Esophagus muscularis mucosa (tissue), 4 donors: ENCODE measurements around the gene SPESP1. TPM values are rescaled to one million over a fixed set of nuclear protein-coding genes. Genes with fewer than 3 reads are reported as not detected.

Source experiments
- DNase-seq: peaks from one replicate; pipeline ENCODE4 v3.0.0-alpha.2; 2017; ENCODE audit errors: extremely low spot score
- H3K27ac ChIP-seq, 4 donors: fragments of 200-600 bp; sonication (generic); replicated peaks in 1 of 4; 1 replicate in 3 of 4; 2 replicates in 1 of 4; pipeline ENCODE4 v1.5.1; 2016 to 2019; ENCODE audit warnings: mild to moderate bottlenecking in 1 of 4
- H3K27me3 ChIP-seq, 4 donors: fragments of 200-600 bp; sonication (generic); one replicate each; pipeline versions ENCODE4 v1.5.1 to v1.6.0; 2016 to 2019
- H3K36me3 ChIP-seq, 4 donors: fragments of 200-600 bp; sonication (generic); one replicate each; pipeline ENCODE4 v1.5.1; 2016 to 2019
- H3K4me1 ChIP-seq, 4 donors: fragments of 200-600 bp; sonication (generic); one replicate each; pipeline ENCODE4 v1.5.1; 2016 to 2019
- H3K4me3 ChIP-seq, 4 donors: fragments of 200-600 bp; sonication (generic); 1 replicate in 2 of 4; 2 replicates in 2 of 4; pipeline ENCODE4 v1.5.1; 2016 to 2019; ENCODE audit warnings: mild to moderate bottlenecking in 4 of 4, moderate library complexity in 1 of 4
- H3K9me3 ChIP-seq, 4 donors: fragments of 200-600 bp; sonication (generic); 1 replicate in 3 of 4; 2 replicates in 1 of 4; pipeline ENCODE4 v1.5.1; 2016 to 2019
- EP300 ChIP-seq: sonication (generic); formaldehyde crosslinking; IDR thresholded peaks from one replicate; pipeline ENCODE4 v1.6.1; 2017; ENCODE audit warnings: antibody characterized with exemption
- POLR2A ChIP-seq: fragments of 450-650 bp; IDR thresholded peaks from one replicate; pipeline ENCODE4 v1.6.1; 2017; ENCODE audit warnings: antibody characterized with exemption, moderate library complexity, mild to moderate bottlenecking, low read depth
- POLR2AphosphoS5 ChIP-seq, 2 donors: sonication (generic); formaldehyde crosslinking; IDR thresholded peaks; one replicate each; pipeline ENCODE4 v1.6.1; 2017; ENCODE audit warnings: antibody characterized with exemption in 2 of 2
- WGBS: methylation state at CpG from one replicate; pipeline ENCODE4 v1.1.5; 2018; 5-methylcytosine and 5-hydroxymethylcytosine counted together
- intact Hi-C: fragments of 100-400 bp; cut with DNase I; formaldehyde crosslinking; loops from one replicate; pipeline ENCODE4 v1.15.1; 2023
- total RNA-seq, 4 donors: library from RNA; depleted of rRNA; stranded (reverse); fragments of >200 nt; gene quantifications; one replicate each; pipeline versions ENCODE4 v1.1.0 to v1.2.1, GENCODE V29; 2016
- TF ChIP-seq, protein P1 (sequence below), 3 experiments: fragments of 200-600 bp in 2 of 3; fragments of 450-650 bp in 1 of 3; sonication (generic) in 2 of 3; IDR thresholded peaks; one replicate each; pipeline ENCODE4 v1.5.1; 2017 to 2019; ENCODE audit warnings: antibody characterized with exemption in 3 of 3, mild to moderate bottlenecking in 2 of 3, moderate library complexity in 1 of 3

SPESP1 gene
- total RNA-seq, 4 donors from 2014 or later, result 3.1 to 5.8 (median 3.9) TPM

DNA sequence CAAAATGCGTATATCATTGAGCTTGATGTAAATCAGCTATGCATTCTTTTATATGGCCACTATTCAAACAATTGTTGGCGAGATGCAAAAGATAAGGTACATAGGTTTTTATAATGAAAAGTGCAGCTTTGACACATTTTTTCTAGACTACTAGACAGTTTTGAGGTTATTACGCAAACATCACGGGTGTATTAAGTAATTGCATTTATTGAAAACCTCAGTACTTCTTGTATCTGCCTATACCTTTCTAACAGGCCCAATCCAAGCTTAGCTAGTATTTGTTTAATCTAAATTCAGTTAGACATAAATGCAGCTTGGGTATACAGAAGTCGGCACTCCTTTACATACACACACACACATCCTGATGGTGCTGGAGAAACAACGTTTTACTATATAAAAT, 2.7 kb downstream of the SPESP1 start:
- 87% methylated on average over 6 of the region's 6 CpGs for WGBS
- Histone ChIP-seq H3K27ac (no peak overlapping the region), H3K4me1 (peaks cover 0 to 3% (median 0%) of the 10 kb centered on the region in 4 donors), H3K9me3 (no peaks in the 10 kb centered on the region), H3K27me3 (peaks cover 0 to 35% (median 0%) of the 10 kb centered on the region in 4 donors), H3K4me3 (no peak overlapping the region), H3K36me3 (no peaks in the 10 kb centered on the region)
- DNase-seq, result no peak
- intact Hi-C loops, result no loop called here
- TF ChIP-seq, protein P1, sequence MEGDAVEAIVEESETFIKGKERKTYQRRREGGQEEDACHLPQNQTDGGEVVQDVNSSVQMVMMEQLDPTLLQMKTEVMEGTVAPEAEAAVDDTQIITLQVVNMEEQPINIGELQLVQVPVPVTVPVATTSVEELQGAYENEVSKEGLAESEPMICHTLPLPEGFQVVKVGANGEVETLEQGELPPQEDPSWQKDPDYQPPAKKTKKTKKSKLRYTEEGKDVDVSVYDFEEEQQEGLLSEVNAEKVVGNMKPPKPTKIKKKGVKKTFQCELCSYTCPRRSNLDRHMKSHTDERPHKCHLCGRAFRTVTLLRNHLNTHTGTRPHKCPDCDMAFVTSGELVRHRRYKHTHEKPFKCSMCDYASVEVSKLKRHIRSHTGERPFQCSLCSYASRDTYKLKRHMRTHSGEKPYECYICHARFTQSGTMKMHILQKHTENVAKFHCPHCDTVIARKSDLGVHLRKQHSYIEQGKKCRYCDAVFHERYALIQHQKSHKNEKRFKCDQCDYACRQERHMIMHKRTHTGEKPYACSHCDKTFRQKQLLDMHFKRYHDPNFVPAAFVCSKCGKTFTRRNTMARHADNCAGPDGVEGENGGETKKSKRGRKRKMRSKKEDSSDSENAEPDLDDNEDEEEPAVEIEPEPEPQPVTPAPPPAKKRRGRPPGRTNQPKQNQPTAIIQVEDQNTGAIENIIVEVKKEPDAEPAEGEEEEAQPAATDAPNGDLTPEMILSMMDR (IDR thresholded peaks at IDR 0.05), result no peak
- TF ChIP-seq EP300, result no peak

DNA sequence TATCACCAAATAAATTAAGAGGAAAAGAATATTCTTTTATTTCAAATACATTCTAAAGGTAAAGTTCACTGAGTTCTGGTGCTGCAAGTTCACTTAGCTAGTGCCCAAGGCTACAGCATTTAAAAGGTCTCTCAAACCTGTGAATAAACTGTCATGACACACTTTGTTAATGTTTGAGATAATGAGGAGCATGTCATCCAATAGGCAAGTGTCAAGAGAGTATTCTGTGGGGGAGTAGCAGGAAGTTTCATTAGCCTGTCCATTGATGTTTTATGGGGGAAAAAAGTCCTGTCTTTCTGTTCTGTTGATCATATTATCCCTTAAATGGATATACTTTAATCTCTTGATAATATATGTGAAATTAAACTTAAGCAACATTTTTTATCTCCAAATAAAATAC, 4.0 kb downstream of the SPESP1 start:
- no peaks in the 10 kb centered on the region for H3K9me3 ChIP-seq
- H3K36me3 ChIP-seq, result no peaks in the 10 kb centered on the region
- peaks cover 0 to 3% (median 0%) of the 10 kb centered on the region in 4 donors for H3K4me1 ChIP-seq
- TF ChIP-seq, protein P1 (IDR thresholded peaks at IDR 0.05), result no peak
- TF ChIP-seq EP300, result no peak
- TF ChIP-seq POLR2A, result no peak
- TF ChIP-seq POLR2AphosphoS5 (IDR thresholded peaks at IDR 0.05), result no peak
- no peak overlapping the region for H3K27ac ChIP-seq
- no peak for DNase-seq
- peaks cover 0 to 26% (median 0%) of the 10 kb centered on the region in 4 donors for H3K27me3 ChIP-seq
- no peak overlapping the region for H3K4me3 ChIP-seq
- intact Hi-C loops, result no loop called here

DNA sequence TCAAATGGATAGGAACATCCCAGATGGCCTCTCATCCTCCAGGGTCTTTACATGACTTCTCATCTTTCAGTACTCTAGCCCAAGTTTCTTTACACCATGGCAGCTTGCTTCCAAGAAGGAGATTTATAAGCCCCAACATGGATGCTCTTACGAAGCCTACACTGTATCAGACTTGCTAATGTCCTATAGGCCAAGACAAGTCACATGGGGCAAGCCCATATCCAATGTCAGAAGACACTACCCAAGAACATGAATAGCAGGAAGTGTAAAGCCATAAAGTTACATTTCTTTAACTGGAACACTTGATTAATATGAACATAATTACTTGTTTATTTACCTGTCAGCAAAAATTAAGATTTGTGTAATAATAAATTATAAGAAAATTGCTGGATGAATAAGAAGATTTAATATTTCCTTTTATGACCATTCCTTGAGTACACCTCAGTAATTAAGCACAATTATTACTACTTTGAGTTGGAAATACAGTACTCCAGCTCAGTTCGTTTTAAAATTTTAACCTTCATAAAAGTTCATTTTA, 5.1 kb downstream of the SPESP1 start:
- H3K4me1 ChIP-seq, result peaks cover 0 to 3% (median 0%) of the 10 kb centered on the region in 4 donors

DNA sequence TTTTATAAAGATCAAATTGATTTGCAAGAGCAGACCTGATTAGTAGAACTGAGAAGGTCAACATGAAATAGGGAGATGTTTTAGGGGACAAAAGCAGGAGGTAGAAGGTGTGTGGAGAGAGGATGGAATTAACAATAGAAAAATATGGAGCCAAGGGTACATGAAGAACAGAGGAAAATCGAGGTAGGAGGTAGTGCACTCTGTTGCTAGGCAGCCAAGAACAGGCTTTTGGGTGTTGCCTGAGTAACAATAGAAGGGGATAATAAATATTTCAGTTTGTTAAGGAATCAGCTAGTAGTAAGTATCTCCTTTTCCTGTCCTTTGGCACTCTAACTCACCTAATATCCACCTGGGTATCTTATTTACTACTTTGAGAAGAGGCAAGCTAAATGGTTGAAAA, 9.2 kb downstream of the SPESP1 start:
- intact Hi-C loops, result no loop called here
- WGBS, result 69% methylated on average over 1 of the region's 1 CpG
- H3K27ac ChIP-seq, result no peak overlapping the region
- H3K36me3 ChIP-seq, result no peaks in the 10 kb centered on the region
- H3K4me3 ChIP-seq, result no peak overlapping the region
- peaks cover 0 to 13% (median 0%) of the 10 kb centered on the region in 4 donors for H3K27me3 ChIP-seq
- TF ChIP-seq POLR2A, result no peak
- no peak for TF ChIP-seq EP300
- TF ChIP-seq, protein P1 (IDR thresholded peaks at IDR 0.05), result no peak
- no peak for TF ChIP-seq POLR2AphosphoS5 (IDR thresholded peaks at IDR 0.05)
- H3K9me3 ChIP-seq, result no peaks in the 10 kb centered on the region
- no peak for DNase-seq
- H3K4me1 ChIP-seq, result no peaks in the 10 kb centered on the region

More for the DNA sequence above, 5.1 kb downstream of the SPESP1 start:
- Histone ChIP-seq H3K9me3 (no peaks in the 10 kb centered on the region), H3K27me3 (peaks cover 0 to 17% (median 0%) of the 10 kb centered on the region in 4 donors), H3K27ac (no peak overlapping the region), H3K4me3 (no peak overlapping the region), H3K36me3 (no peaks in the 10 kb centered on the region)
- intact Hi-C loops, result no loop called here
- no peak for DNase-seq
- 89% methylated on average over 2 of the region's 2 CpGs for WGBS
- TF ChIP-seq EP300, result no peak

DNA sequence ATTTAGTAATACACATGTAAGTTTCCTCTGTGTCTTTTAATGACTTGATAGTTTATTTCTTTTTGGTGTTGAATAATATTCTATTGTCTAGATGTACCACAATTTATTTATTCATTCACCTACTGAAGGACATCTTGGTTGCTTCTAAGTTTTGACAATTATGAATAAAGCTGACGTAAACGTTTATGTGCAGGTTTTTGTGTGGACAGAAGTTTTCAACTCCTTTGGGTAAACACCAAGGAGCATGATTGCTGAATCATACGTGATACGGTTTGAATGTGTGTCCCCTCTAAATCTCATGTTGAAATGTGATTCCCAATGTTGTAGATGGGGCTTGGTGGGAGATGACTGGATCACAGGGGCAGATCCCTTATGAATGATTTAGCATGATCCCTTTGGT, 21.5 kb downstream of the SPESP1 start:
- peaks cover 0 to 10% (median 0%) of the 10 kb centered on the region in 4 donors for H3K27me3 ChIP-seq
- 83% methylated on average over 4 of the region's 4 CpGs for WGBS
- intact Hi-C loops, result no loop called here

DNA sequence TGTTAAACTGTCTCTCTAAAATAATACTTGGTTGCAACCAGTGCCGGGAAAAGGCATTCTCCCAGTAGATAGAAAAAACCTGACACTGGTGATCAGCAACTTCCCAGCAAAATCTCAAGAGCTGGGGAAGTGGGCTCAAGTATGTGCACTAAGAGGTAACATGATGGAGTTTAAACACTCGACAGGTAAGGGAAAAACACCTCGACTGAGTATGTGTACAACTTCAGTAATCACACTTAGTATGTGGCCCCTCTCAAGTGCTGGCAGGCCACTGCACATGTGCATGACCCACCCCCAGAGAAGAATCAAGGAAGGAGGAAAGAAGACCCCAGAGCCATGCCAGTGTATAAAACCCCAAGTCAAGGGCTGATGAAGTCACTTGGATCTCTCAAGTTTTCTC, 27.4 kb downstream of the SPESP1 start:
- no peaks in the 10 kb centered on the region for H3K36me3 ChIP-seq
- WGBS, result 91% methylated on average over 3 of the region's 3 CpGs
- DNase-seq, result no peak

More for the DNA sequence above, 21.5 kb downstream of the SPESP1 start:
- DNase-seq, result no peak
- no peaks in the 10 kb centered on the region for H3K4me1 ChIP-seq
- no peaks in the 10 kb centered on the region for H3K36me3 ChIP-seq
- H3K9me3 ChIP-seq, result peaks cover 0 to 15% (median 3%) of the 10 kb centered on the region in 4 donors
- no peak for TF ChIP-seq POLR2AphosphoS5 (IDR thresholded peaks at IDR 0.05)
- no peak overlapping the region for H3K27ac ChIP-seq
- no peak overlapping the region for H3K4me3 ChIP-seq

More for the DNA sequence above, 27.4 kb downstream of the SPESP1 start:
- H3K27ac ChIP-seq, result no peak overlapping the region
- H3K9me3 ChIP-seq, result no peaks in the 10 kb centered on the region
- TF ChIP-seq POLR2A (no peak), POLR2AphosphoS5 (IDR thresholded peaks at IDR 0.05) (no peak), EP300 (no peak)
- TF ChIP-seq, protein P1 (IDR thresholded peaks at IDR 0.05), result no peak
- no peaks in the 10 kb centered on the region for H3K4me1 ChIP-seq
- intact Hi-C loops, result no loop called here
- no peak overlapping the region for H3K4me3 ChIP-seq
- H3K27me3 ChIP-seq, result peaks cover 0 to 10% (median 0%) of the 10 kb centered on the region in 4 donors
